DMS114 treated with DMSO at 0.1 percent for 48 hours (cell line): ENCODE data around the gene OR1S1.
"Not testable (repeated sequence)": the region's sequence is repeated elsewhere in the genome, so short reads cannot be mapped to it uniquely, and the experiment has no call there.

Source experiments
- DNase-seq: peaks from one replicate; lab custom pipeline; 2025; ENCODE audit not compliant: unreplicated experiment; lab: John Stamatoyannopoulos, UW

OR1S1 gene

DNA sequence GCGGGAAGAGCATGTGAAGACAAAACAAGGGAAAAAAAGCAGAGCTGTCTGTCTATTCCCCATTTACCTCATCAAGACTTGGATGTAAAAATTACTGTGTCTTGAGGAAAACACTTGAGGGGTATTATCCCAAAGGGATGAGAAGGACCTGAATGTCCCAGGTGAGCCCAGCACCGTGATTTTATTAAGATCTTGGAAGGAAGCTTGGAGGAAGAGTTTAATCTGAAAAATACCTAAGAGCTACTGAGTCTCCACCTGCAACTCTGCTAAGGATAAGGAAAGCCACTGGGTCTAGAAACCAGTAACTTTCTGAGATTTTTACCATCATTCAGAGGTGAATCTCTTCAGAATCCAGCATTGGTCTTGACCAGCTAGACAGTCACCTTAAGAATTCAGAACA, at the start of gene OR1S1:
Gene OR1S1, plus strand, starts transcription at position 301 of the 400 bp plus-strand sequence.
- not testable (repeated sequence) for DNase-seq

DNA sequence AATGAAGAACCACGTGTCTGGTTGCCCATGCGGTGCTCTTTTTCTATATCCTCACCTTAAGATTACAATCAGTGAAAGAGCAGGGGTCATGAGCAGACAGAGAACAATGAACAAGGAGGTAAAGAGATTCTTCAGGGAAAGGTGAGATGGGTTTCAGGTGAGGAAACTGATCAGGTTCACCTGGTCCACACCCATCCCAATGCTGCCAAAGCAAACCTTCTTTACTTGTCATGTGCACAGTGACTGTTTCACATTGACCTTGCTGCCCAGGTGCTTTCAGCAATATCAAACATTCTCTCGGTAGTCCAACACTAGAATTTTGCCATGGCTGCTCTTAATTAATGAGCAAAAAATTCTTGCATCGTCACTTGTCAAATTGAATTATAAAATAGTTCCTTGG, 48.1 kb upstream of the OR1S1 start:
- no peak for DNase-seq

DNA sequence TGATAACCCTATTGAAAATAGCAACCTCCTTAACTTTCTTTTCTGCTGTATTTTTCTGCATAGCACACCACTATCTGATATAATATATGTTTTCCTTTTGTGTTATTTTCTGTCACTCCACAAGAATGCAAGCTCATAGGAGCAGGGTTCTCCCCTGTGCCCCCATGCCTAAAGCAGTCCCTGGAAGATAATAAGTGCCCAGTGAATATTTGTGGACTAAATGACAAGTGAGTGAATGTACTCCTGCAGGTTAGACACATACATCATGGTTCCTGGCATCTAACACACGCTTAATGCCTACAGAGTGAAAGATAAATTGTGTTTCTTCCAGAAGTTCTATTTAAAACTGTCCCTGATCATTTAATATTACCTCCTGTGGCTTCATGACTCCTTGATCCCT, 47.5 kb upstream of the OR1S1 start:
- DNase-seq, result no peak

DNA sequence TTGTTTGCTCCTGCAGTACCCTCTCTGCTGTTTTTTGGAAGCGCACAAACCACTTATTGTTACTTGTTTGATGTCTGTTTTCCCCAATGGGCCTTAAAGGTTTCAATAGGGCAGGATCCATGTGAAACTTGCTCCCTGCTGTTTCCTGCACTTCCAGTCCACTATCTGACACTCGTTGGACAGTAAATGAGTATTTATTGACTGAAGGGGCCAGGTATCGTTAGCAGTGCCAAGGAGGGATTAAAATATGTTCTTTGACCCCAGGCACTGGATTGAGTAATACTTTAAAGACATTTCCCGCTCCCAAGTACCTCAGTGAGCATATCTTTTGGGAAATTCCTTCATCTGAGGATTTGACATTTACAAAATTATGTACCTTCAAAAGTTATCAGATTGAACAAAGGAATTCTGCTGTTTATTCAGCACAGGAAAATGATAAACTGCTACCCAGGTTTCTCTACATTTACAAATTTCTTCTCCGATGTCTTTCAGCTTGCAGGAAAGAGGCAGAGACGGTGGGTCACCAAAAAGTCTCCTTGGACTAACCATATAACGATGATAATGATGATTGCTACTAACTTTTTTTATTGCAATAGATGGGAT, 46.9 kb upstream of the OR1S1 start:
- no peak for DNase-seq

DNA sequence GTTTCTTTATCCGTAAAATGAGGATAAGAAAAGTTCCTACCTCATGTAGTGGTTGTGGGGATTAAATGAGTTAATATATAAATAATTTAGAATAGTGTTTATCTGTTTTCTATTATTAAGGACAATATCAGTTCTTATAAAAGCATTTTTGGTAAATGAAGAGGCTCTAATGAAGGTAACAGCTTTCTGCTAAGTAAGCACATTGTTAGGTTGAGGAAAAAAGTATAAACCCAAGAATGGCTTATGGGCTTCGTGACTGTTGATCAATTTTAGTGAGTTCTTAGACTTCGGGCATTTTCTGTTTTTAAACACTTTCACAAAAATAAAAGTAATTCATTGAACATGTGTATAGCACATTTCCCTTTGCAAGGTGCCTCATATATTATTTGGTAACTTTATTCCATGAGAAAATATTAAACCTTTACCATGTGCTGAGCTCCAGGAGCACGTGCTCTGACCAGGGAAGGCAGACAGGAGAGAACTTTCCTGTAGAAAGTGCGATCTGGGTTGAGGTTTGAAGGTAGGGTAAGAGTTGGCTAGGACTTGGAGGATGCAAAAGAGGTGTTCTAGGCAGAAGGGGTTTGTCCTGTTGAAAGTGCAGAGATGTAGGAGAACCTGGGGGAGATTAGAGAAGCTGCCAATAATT, 35.0 kb upstream of the OR1S1 start:
- DNase-seq, result no peak

DNA sequence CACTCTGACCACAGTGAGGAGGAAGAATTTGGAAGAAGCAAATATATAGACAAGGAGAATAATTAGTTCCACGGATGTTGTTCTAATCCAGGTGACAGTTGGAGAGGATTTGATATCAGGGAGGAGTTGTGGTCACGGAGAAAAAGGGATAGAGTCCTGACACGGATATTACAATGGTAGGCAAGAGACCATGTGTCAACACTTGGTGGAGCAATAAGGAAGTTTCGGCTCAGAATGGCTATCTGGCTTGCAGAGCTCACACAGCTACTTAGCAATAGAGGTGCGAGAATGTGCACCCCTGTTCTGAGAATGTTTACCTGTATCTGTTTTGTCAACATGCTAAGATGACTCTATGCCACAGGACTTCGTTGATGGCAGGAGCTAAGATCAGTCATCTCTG, 34.1 kb upstream of the OR1S1 start:
- no peak for DNase-seq

DNA sequence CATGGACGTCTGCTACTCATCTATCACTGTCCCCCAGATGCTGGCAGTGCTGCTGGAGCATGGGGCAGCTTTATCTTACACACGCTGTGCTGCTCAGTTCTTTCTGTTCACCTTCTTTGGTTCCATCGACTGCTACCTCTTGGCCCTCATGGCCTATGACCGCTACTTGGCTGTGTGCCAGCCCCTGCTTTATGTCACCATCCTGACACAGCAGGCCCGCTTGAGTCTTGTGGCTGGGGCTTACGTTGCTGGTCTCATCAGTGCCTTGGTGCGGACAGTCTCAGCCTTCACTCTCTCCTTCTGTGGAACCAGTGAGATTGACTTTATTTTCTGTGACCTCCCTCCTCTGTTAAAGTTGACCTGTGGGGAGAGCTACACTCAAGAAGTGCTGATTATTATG, 32.9 kb upstream of the OR1S1 start:
- DNase-seq, result no peak

DNA sequence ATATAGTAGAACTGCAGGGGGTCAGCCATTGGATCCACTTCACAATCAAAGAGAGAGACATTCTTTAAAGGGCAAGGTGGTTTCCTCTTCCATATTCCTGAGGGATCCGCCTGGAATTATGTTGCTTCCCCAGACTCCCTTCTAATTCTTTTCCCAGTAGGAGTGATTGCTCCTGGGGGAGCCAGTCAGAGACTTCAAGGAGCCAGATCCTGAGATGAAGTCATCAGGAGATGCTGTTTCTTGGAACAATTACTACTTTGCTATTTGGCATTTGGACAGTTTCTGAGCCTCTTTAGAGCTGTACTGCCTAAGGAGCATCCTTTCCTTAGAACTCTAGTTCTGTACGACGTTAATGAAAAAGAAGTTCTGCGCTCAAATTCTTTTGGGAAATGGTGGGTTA, 25.6 kb upstream of the OR1S1 start:
- no peak for DNase-seq

DNA sequence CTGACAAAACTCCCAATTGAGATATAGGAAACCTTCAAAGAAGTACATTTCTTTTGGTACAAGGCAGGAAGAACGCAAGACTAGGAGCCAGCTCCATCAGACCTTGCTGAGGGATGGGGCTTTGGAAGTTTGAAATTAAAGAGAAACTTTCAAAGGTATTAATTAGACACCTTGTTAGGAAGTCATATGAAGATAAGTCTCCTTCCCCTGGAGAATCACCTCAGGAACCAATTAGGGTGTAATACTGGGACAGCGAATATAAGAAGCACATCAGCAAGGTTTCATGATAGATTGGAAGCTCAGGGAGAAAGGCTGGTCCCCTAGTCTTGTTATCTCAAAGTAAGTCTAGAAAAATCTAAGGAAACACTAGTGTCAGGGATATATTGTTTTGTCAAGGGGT, 23.8 kb upstream of the OR1S1 start, which contains the start of gene OR9Q2:
Gene OR9Q2, plus strand, starts transcription at position 301 of the 400 bp plus-strand sequence. CDS start 1,421 bp downstream, outside the sequence.
- no peak for DNase-seq

DNA sequence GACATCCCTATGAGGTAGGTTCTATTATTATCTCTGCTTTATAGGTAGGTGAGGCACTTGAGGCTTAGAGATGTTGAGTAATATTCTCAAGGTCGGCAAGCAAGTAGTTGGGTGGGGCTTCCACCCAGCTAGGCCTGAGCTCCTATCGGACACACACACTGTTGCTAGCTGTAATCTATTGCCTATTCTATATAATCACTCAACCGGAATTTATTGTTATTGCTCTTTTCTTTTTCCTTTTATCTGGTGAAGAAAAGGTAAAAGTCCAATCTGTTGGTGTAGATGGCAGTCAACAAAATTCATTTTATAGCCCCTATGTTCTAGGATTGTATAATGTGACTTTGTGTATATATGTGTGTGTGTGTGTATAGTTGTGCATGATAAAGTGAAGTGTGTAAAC, 20.3 kb upstream of the OR1S1 start:
- no peak for DNase-seq

DNA sequence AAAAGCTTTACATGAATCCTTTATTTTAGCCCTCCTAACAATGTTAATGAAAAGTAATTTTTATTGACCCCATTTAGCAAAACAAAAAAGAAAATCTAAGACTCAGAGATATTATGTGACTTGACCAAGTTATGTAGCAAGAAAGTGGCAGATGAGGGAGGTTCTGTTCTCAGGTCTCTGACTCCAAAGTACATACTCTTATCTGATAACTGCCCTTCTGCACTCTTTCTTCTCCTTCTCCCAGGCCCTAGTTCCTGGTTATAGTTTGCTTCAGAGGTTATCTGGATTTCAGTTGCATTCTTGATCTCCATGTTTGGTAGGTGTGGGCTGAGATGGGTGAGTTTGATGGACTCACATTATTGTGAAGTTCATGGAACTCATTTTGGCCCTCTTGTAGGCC, 19.1 kb upstream of the OR1S1 start:
- no peak for DNase-seq

DNA sequence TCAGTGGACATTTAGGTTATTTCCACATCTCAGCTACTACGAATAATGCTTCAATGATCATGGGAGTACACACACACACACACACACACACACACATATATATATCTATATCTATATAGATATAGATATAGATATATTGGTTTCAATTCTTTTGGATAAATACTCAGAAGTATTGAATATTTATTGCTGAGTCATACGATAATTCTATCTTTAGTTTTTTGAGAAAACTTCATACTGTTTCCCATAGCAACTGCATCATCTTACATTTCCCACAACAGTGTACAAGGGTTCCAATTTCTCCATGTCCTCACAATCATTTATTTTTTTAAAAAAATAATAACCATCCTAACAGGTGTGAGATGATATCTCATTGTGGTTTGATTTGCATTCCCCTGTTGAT, 16.6 kb upstream of the OR1S1 start:
- DNase-seq, result no peak

DNA sequence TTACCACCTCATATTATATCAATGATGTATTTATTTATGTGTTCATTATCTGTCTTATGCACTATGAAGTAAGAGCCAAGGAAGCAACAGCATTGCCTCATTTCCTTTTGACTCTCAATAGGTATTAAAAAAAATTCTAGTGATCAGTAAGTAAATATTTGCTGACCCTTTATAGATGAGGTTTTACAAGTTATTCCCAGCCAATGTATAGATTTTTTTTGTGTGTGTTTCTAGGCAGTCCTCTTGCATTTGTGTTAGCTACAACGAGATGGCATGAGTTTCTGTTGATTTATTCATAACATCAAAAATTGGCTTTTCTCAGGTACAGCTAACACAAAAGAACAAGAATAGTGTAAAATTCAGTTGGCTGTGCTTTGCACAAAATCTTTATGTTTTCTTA, 13.2 kb upstream of the OR1S1 start:
- DNase-seq, result no peak

DNA sequence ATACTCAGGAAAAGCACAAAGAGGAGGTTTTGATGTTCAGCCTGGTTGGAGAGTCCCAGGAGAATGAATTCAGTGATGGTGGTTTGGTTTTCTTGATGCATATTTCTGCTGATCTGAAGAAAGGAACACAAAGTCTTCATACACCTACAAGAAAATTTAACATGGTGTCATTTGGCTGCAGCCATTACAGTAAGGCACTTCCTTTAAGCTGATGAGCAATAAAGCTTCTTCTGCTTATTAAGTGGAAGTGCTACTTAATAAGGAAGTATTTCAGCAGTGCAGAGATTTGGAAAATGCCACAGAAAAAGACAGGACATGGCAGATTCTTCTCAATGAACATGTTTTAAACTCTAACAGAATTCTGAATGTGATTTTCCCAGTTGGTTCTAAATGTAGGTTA, 8.5 kb upstream of the OR1S1 start, which contains the start of gene OR1S2:
Gene OR1S2, minus strand, starts transcription at position 101 of the 400 bp plus-strand sequence. Its CDS starts 0 bp downstream, at position 101.
- no peak for DNase-seq

DNA sequence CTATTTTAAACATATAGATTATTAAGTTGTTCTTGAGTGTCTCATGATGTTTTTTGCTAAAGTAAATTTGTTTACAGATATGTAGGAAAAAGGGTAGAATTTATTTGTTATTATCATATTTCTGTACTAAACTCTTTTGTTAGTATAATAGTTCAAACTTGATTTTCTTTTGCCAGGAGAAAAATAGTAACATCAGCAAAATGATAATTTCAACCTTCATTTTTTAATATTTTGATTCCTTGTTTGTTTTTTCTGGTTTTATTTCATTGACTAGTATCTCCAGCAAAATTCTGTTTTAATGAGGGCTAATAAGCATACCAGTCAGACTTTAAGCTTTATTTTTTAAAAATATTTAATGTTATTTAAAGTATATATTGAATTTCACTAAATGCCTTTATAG, 4.0 kb downstream of the OR1S1 start:
- DNase-seq, result no peak

DNA sequence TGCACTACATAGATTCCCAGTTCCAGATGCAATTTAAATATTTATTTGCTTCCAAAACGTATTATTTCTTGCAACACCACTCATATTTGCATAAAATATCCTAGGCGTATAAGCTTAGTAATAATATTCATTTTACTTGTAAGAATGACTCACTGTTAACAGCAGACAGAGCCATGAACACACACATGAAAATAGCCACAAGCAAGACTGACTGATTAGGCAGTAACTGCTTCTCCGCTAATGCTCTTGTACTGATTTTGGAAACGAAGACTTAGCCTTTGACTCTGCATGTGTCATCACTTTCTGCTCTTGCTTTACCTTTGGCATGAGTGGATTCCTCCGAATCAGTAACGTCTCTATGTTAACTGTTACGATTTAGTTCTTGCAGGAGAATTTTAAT, 10.2 kb downstream of the OR1S1 start:
- no peak for DNase-seq

DNA sequence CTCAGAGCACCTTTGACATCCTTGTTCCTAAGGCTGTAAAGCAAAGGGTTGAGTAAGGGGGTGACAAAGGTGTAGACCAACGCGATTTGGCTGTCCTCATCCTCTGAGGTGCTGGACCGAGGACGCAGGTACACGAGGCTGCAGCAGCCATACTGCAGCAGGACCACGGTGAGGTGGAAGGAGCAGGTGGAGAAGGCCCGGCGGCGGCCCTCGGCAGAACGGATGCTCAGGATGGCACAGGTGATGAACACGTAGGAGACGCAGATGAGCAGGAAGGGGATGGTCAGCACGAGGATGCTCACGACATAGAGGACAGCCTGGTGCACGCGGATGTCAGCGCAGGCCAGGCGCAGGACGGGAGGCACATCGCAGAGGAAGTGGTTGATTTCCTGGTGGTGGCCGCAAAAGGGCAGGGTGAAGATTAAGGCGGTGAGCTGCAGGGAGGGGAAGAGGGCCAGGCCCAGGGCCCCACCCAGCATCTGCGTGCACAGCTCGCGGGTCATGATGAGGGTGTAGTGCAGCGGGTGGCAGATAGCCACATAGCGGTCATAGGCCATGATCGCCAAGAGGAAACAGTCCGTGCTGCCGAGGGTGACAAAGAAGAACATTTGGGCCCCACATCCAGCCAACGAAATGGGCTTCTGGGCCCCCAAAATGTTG, 15.6 kb downstream of the OR1S1 start:
- no peak for DNase-seq

DNA sequence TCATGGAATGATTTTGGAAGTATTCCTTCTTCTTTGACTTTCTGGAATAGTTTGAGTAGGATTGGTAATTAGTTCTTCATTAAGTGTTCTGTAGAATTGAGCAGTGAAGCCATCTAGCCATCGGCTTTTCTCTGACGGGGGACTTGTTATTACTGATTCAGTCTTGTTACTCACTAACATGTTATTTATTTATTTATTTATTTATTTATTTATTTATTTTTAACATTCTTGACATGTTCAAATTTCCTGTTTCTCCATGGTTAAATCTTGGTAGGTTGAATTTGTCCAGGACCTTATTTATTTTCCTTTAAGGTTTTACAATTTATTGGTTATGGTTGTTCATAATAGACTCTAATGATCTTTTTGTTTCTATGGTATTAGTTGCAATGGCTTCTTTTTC, 31.4 kb downstream of the OR1S1 start:
- no peak for DNase-seq

DNA sequence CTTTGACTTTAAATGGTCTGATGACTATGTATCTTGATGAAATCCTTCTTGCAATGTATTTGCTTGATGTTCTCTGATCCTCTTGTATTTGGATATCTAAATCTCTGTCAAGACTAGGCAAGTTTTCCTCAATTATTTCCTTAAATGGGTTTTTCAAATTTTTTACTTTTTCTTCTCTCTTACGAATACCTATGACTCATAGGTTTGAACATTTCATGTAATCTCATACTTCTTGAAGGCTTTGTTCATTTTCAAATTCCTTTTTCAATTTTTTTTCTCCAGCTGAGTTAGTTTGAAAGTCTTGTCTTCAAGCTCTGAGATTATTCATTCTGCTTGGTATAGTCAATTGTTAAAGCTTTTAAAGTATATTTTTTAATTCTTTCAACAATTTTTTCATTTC, 42.4 kb downstream of the OR1S1 start:
- DNase-seq, result no peak

DNA sequence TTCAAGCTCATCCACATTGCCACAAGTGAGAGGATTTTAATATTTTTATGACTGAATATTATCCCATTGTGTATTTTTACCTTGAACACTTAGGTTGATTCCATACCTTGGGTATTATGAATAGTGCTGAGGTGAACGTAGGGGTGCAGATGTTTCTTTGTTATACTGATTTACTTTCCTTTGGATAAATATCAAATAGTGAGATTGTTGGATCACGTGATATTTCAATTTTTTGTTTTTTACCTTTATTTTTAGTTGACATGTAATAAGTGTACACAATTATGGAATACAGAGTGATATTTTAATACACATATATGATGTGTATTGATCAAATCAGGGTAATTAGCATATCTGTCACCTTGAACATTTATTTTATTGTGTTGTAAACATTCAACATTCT, 47.5 kb downstream of the OR1S1 start:
- no peak for DNase-seq
